Mesenchymal stem cell (in vitro differentiated cells and primary cell): ENCODE results near the gene JPH4.

Source experiments
- DNase-seq: peaks from one replicate; pipeline ENCODE4 v3.0.0-alpha.2; 2013
- H2AFZ ChIP-seq: one replicate; pipeline ENCODE4 v1.6.1; 2013; ENCODE audit warnings: low read depth, mild to moderate bottlenecking, control low read depth, inconsistent platforms, low read length, moderate library complexity
- H2AK5ac ChIP-seq: 2 replicates; pipeline ENCODE4 v1.6.1; 2013; ENCODE audit warnings: low read length, moderate library complexity, mild to moderate bottlenecking, inconsistent platforms; ENCODE audit not compliant: severe bottlenecking
- H2BK120ac ChIP-seq: one replicate; pipeline ENCODE4 v1.6.1; 2013; ENCODE audit warnings: low read depth, mild to moderate bottlenecking, inconsistent platforms, low read length, moderate library complexity
- H2BK12ac ChIP-seq, 2 experiments: one replicate each; pipeline ENCODE4 v1.6.1; 2013; ENCODE audit warnings: inconsistent platforms in 2 of 2, low read length in 2 of 2, mild to moderate bottlenecking in 2 of 2, moderate library complexity in 2 of 2, control low read depth in 1 of 2
- H2BK15ac ChIP-seq: one replicate; pipeline ENCODE4 v1.6.1; 2013; ENCODE audit warnings: mild to moderate bottlenecking, low read depth, inconsistent platforms; ENCODE audit not compliant: poor library complexity, severe bottlenecking
- H2BK5ac ChIP-seq: 2 replicates; pipeline ENCODE4 v1.6.1; 2013; ENCODE audit warnings: low read depth, mild to moderate bottlenecking, low read length, control low read depth, inconsistent platforms; ENCODE audit not compliant: poor library complexity, severe bottlenecking
- H3K14ac ChIP-seq, 2 experiments: one replicate each; pipeline ENCODE4 v1.6.1; 2013; ENCODE audit warnings: inconsistent platforms in 2 of 2, low read length in 2 of 2, control low read depth in 1 of 2, mild to moderate bottlenecking in 1 of 2, moderate library complexity in 1 of 2
- H3K18ac ChIP-seq, 2 experiments: one replicate each; pipeline ENCODE4 v1.6.1; 2013; ENCODE audit warnings: inconsistent platforms in 2 of 2, low read length in 2 of 2, control low read depth in 1 of 2, low read depth in 1 of 2, mild to moderate bottlenecking in 1 of 2
- H3K23ac ChIP-seq, 2 experiments: one replicate each; pipeline ENCODE4 v1.6.1; 2013; ENCODE audit warnings: inconsistent platforms in 2 of 2, low read length in 2 of 2, mild to moderate bottlenecking in 2 of 2, moderate library complexity in 2 of 2, control low read depth in 1 of 2
- H3K27ac ChIP-seq: 2 replicates; pipeline ENCODE4 v1.5.1; 2013; ENCODE audit warnings: mild to moderate bottlenecking, moderate library complexity, low read length, control low read depth, inconsistent platforms; ENCODE audit not compliant: poor library complexity, severe bottlenecking
- H3K27me3 ChIP-seq, 2 experiments: 2 replicates each; pipeline versions ENCODE4 v1.6.1 to v1.7.0; 2013; ENCODE audit warnings: low read length in 2 of 2, mild to moderate bottlenecking in 2 of 2, moderate library complexity in 2 of 2, control low read depth in 1 of 2, inconsistent platforms in 1 of 2; ENCODE audit not compliant: control insufficient read depth in 1 of 2, insufficient read depth in 1 of 2
- H3K36me3 ChIP-seq, 2 experiments: 2 replicates each; pipeline versions ENCODE4 v1.6.1 to v1.7.0; 2013; ENCODE audit warnings: low read length in 2 of 2, control low read depth in 1 of 2, inconsistent platforms in 1 of 2, low read depth in 1 of 2, mild to moderate bottlenecking in 1 of 2; ENCODE audit not compliant: insufficient read depth in 2 of 2, control insufficient read depth in 1 of 2
- H3K4ac ChIP-seq, 2 experiments: one replicate each; pipeline ENCODE4 v1.6.1; 2013; ENCODE audit warnings: inconsistent platforms in 2 of 2, low read length in 2 of 2, mild to moderate bottlenecking in 2 of 2, moderate library complexity in 2 of 2, control low read depth in 1 of 2, low read depth in 1 of 2
- H3K4me1 ChIP-seq: 2 replicates; pipeline ENCODE4 v1.6.1; 2013; ENCODE audit warnings: low read depth, low read length, control low read depth; ENCODE audit not compliant: control insufficient read depth, insufficient read depth
- H3K4me2 ChIP-seq: 2 replicates; pipeline ENCODE4 v1.6.1; 2013; ENCODE audit warnings: low read length, mild to moderate bottlenecking, inconsistent platforms; ENCODE audit not compliant: poor library complexity, severe bottlenecking
- H3K4me3 ChIP-seq, 2 experiments: 2 replicates each; pipeline versions ENCODE4 v1.5.1 to v1.7.0; 2013; ENCODE audit warnings: low read length in 2 of 2, mild to moderate bottlenecking in 2 of 2, control low read depth in 1 of 2, low read depth in 1 of 2; ENCODE audit not compliant: insufficient read depth in 1 of 2
- H3K79me1 ChIP-seq: replicated peaks from 2 replicates; pipeline ENCODE4 v1.6.1; 2013; ENCODE audit warnings: mild to moderate bottlenecking, control low read depth, low read length, inconsistent platforms; ENCODE audit not compliant: poor library complexity, severe bottlenecking
- H3K9ac ChIP-seq: 2 replicates; pipeline ENCODE4 v1.7.0; 2013; ENCODE audit warnings: mild to moderate bottlenecking, low read length, moderate library complexity
- H3K9me3 ChIP-seq: 2 replicates; pipeline ENCODE4 v1.7.0; 2013; ENCODE audit warnings: mild to moderate bottlenecking, low read length; ENCODE audit not compliant: control insufficient read depth
- H4K8ac ChIP-seq: one replicate; pipeline ENCODE4 v1.6.1; 2013; ENCODE audit warnings: inconsistent platforms, mild to moderate bottlenecking, low read length, moderate library complexity
- H4K91ac ChIP-seq: one replicate; pipeline ENCODE4 v1.6.1; 2013; ENCODE audit warnings: mild to moderate bottlenecking, low read length, inconsistent platforms
- WGBS: methylation state at CpG from one replicate; pipeline ENCODE4 v1.1.7; 2013; ENCODE audit warnings: mixed read lengths; 5-methylcytosine and 5-hydroxymethylcytosine counted together

The JPH4 gene

DNA sequence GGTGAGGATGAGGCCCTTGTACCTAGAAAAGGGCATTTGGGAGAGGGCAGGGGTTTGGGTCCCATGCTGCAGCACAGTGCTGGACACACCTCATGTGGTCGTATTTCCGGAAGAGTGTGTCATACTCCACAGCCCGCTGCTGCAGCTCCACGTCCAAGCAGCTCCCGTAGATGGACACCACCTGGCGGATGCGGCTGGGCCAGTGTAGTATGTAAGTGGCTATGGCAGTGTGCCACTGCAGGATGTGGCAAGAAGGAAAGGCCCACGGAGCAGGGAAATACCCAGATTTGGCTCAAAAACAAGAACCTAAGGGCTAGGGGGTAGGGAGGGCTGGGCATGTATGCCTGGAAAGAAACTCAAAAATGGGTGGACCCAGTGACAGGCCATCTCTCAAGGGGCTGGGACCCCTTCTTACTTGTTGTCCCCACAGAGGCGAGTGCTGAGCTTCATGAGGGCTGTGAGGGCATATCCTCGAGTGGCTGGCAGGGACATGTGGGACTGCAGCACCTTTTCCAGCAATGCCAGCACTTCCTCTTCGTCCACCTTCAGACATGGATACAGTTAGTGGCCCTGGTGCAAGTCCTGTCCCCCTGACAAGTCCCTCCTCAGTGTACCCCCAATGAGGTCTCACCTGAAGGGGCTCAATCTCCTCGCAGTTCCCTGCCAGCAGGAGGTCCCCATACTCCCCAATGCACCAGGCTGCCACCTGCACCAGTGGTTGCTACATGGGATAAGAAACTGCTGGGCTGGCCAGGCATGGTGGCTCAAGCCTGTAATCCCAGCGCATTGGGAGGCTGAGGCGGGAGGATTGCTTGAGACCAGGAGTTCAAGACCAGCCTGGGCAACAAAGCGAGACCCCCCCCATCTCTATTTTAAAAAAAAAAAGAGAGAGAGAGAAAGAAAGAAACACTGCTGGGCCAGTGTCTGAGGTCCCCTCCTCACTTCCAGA is 16.4 kb downstream of the JPH4 start:
- H4K8ac ChIP-seq: no peak overlapping the region
- peaks cover 57% of the 10 kb centered on the region for H3K79me1 ChIP-seq
- H3K23ac ChIP-seq: no peak overlapping the region
- no peak overlapping the region for H3K4ac ChIP-seq
- no peak overlapping the region for H2BK15ac ChIP-seq
- H2BK120ac ChIP-seq: no peak overlapping the region
- peaks cover 48 to 77% of the 10 kb centered on the region in 2 experiments for H3K36me3 ChIP-seq
- H3K27me3 ChIP-seq: no peaks in the 10 kb centered on the region
- H3K4me1 ChIP-seq: peaks cover 12% of the 10 kb centered on the region
- H2BK5ac ChIP-seq: no peak overlapping the region
- H2BK12ac ChIP-seq: no peak overlapping the region
- no peak overlapping the region for H2AFZ ChIP-seq
- 90% methylated on average over 12 of the region's 15 CpGs for WGBS
- DNase-seq: no peak
- H3K18ac ChIP-seq: no peak overlapping the region
- H3K27ac ChIP-seq: no peak overlapping the region
- no peak overlapping the region for H3K9ac ChIP-seq
- no peak overlapping the region for H3K4me2 ChIP-seq
- no peak overlapping the region for H2AK5ac ChIP-seq
- no peak overlapping the region for H3K4me3 ChIP-seq
- H3K14ac ChIP-seq: no peak overlapping the region
- H4K91ac ChIP-seq: no peak overlapping the region
- H3K9me3 ChIP-seq: no peaks in the 10 kb centered on the region

DNA sequence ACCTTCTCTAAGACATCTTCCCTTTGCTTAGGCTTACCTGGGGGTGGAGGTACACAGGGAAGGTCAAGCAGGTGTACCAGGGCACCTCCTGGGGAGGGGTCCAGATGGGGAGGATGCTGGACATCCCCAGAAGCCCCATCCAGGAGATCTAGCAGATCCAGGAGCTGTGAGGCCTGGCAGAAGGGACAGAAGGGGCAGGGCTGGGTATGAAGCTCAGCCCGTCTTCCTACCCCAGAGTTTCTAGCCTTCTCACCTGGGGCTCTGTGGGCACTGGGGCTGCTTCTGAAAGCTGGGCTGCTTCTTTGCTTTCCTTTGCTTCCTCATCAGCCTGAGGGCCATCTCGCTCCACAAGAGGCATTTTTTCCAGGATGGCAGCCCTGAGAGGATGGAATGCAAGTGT is 17.3 kb downstream of the JPH4 start:
- Histone ChIP-seq H3K4ac (no peak overlapping the region), H2AFZ (no peak overlapping the region), H2BK12ac (no peak overlapping the region), H3K14ac (no peak overlapping the region), H3K36me3 (peaks cover 48 to 75% of the 10 kb centered on the region in 2 experiments), H2BK5ac (no peak overlapping the region), H3K27ac (no peak overlapping the region), H3K4me3 (no peak overlapping the region), H3K18ac (no peak overlapping the region), H3K23ac (no peak overlapping the region), H3K4me1 (peaks cover 14% of the 10 kb centered on the region), H2BK15ac (no peak overlapping the region), H3K79me1 (peaks cover 53% of the 10 kb centered on the region), H2BK120ac (no peak overlapping the region), H3K9ac (no peak overlapping the region), H2AK5ac (no peak overlapping the region), H3K4me2 (no peak overlapping the region), H3K9me3 (no peaks in the 10 kb centered on the region), H4K91ac (no peak overlapping the region), H4K8ac (no peak overlapping the region), H3K27me3 (no peaks in the 10 kb centered on the region)
- no peak for DNase-seq
- WGBS: 100% methylated on average over 2 of the region's 2 CpGs

DNA sequence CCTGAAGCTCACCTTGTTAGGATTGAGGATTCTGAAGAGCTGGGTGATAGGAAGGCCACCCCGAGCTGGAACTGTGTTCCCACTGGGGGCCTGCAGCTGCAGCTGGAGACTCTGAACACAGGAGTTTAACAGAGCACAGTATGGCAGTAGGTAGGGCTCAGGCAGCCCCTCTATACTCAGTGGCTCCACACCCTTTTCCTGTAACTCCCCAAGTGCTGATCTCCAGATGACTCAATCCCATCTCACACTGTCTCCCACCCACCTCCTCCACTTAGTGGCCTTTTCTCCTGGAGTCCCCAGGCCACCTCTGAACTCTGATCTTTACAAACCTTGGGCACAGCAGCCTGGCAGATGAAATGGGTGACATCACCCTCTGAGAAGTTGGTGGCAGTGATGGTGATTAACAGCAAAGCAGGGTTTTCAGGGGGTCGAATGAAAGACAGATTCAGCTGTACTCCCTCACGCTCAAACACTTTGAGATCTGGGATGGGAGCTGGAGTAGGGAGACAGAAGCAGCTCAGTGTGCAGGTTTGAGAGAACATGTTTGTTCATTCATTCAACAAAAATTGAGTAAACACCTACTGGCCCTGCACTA is 18.6 kb downstream of the JPH4 start:
- H3K4me1 ChIP-seq: peaks cover 9% of the 10 kb centered on the region
- peaks cover 40% of the 10 kb centered on the region for H3K79me1 ChIP-seq
- no peak for DNase-seq

More for the DNA sequence above, 18.6 kb downstream of the JPH4 start:
- no peak overlapping the region for H3K4me3 ChIP-seq
- no peak overlapping the region for H3K4me2 ChIP-seq
- no peak overlapping the region for H3K4ac ChIP-seq
- H3K9me3 ChIP-seq: no peaks in the 10 kb centered on the region
- no peak overlapping the region for H3K23ac ChIP-seq
- no peak overlapping the region for H2BK15ac ChIP-seq
- no peak overlapping the region for H2BK120ac ChIP-seq
- no peak overlapping the region for H2BK5ac ChIP-seq
- H4K8ac ChIP-seq: no peak overlapping the region
- H3K18ac ChIP-seq: no peak overlapping the region
- H2BK12ac ChIP-seq: no peak overlapping the region
- H2AK5ac ChIP-seq: no peak overlapping the region
- H3K27me3 ChIP-seq: no peaks in the 10 kb centered on the region
- H3K14ac ChIP-seq: no peak overlapping the region
- H2AFZ ChIP-seq: no peak overlapping the region
- H3K36me3 ChIP-seq: peaks cover 45 to 63% of the 10 kb centered on the region in 2 experiments
- no peak overlapping the region for H3K27ac ChIP-seq
- H3K9ac ChIP-seq: peak overlapping the region; percentile 24
- WGBS: 84% methylated on average over 3 of the region's 3 CpGs
- H4K91ac ChIP-seq: no peak overlapping the region
